Stimulated activated CD4-positive, alpha-beta T cell treated with anti-CD3 and anti-CD28 coated beads, TNF-alpha, amount 100 ng/mL, for 48 hours (primary cell): ENCODE measurements around the gene KCNC3.

Source experiments
- DNase-seq, 3 donors: peaks; one replicate each; pipeline ENCODE4 v3.0.0-alpha.2; 2020; ENCODE audit warnings: low read depth in 3 of 3

The KCNC3 gene

GRCh38 chr19:50311723-50312635 is 17.2 kb downstream of the KCNC3 start:
- no peak for DNase-seq

GRCh38 chr19:50310759-50311465 is 18.3 kb downstream of the KCNC3 start:
- DNase-seq = no peak

GRCh38 chr19:50309396-50310125 is 19.6 kb downstream of the KCNC3 start:
- DNase-seq = no peak

- no peak for DNase-seq
Measured at GRCh38 chr19:50308991-50309390, 20.2 kb downstream of the KCNC3 start.

GRCh38 chr19:50303558-50303957 is 25.6 kb downstream of the KCNC3 start:
- no peak for DNase-seq

- no peak for DNase-seq
Measured at GRCh38 chr19:50301607-50301971, 27.6 kb downstream of the KCNC3 start.

GRCh38 chr19:50300814-50301606 is 28.2 kb downstream of the KCNC3 start:
- DNase-seq = no peak

GRCh38 chr19:50300051-50300450 is 29.1 kb downstream of the KCNC3 start:
- no peak for DNase-seq

GRCh38 chr19:50293263-50294004 is 35.7 kb downstream of the KCNC3 start:
- no peak for DNase-seq

GRCh38 chr19:50292216-50292827 is 36.9 kb downstream of the KCNC3 start:
- DNase-seq = no peak

GRCh38 chr19:50290775-50291174 is 38.4 kb downstream of the KCNC3 start:
- no peak for DNase-seq

GRCh38 chr19:50290011-50290410 is 39.2 kb downstream of the KCNC3 start:
- DNase-seq = no peak

- DNase-seq = no peak
Measured at GRCh38 chr19:50288954-50289353, 40.2 kb downstream of the KCNC3 start.

GRCh38 chr19:50287331-50287730 is 41.8 kb downstream of the KCNC3 start:
- DNase-seq = no peak

GRCh38 chr19:50286443-50286842 is 42.7 kb downstream of the KCNC3 start:
- no peak for DNase-seq

- no peak for DNase-seq
Measured at GRCh38 chr19:50285833-50286232, 43.3 kb downstream of the KCNC3 start.

GRCh38 chr19:50281491-50281890 is 47.7 kb downstream of the KCNC3 start:
- DNase-seq = no peak

- DNase-seq = no peak
Measured at GRCh38 chr19:50280983-50281382, 48.2 kb downstream of the KCNC3 start.

- no peak for DNase-seq
Measured at GRCh38 chr19:50280074-50280473, 49.1 kb downstream of the KCNC3 start.

- DNase-seq = no peak
Measured at GRCh38 chr19:50277966-50278580, 51.1 kb downstream of the KCNC3 start.
